Skeletal muscle satellite cell (primary cell): Measurements from ENCODE around the gene ABLIM2.

Source experiments
- H3K27me3 ChIP-seq: 2 replicates; pipeline ENCODE4 v1.7.0; 2013; ENCODE audit warnings: low read length; ENCODE audit not compliant: control insufficient read depth, insufficient read depth
- H3K36me3 ChIP-seq: 2 replicates; pipeline ENCODE4 v1.7.0; 2013; ENCODE audit warnings: mild to moderate bottlenecking, control low read depth, low read length; ENCODE audit not compliant: insufficient read depth
- H3K4me1 ChIP-seq: 2 replicates; pipeline ENCODE4 v1.7.0; 2013; ENCODE audit warnings: low read length; ENCODE audit not compliant: control insufficient read depth, insufficient read depth
- H3K4me2 ChIP-seq: 2 replicates; pipeline ENCODE4 v1.7.0; 2013; ENCODE audit warnings: mild to moderate bottlenecking, low read length
- H3K4me3 ChIP-seq: 2 replicates; pipeline ENCODE4 v1.7.0; 2013; ENCODE audit warnings: low read length
- H3K9ac ChIP-seq: 2 replicates; pipeline ENCODE4 v1.7.0; 2013; ENCODE audit warnings: mild to moderate bottlenecking, low read depth, low read length, moderate library complexity
- H3K9me3 ChIP-seq: replicated peaks from 2 replicates; pipeline ENCODE4 v1.7.0; 2013; ENCODE audit warnings: mild to moderate bottlenecking, control low read depth, low read length

ABLIM2 gene

DNA sequence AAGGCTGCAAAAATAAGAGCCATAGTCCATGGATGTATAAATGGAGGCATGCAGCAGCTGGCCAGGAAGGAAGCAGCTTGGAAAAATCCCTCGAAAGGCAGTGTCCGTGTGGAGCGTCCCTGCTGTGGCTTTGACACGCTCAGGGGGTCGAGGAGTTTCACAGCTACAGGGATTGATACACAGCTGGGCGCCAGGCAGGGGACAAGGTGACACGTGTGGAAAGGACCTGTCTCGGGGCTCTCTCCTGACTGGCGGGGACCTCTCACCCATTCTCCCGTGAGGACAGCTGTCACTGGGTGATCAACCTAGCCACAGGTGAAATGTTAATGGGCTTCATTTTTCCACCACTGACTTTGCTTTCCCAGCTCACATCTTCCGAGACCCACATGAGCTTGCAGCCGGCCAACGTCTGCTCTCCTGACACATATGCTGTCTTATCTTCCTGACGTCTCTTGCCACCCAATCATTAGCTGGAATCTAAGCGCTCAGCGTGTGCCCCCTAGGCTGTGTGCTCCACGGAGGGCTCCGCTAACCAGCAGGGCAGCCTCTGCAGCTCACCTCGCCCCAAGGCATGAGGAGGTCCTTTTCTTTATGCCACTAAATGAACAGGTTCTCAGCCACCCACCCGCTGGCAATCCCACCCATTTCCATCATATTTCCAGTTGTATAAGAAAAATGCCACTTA lies 129.6 kb downstream of the ABLIM2 start:
- H3K4me3 ChIP-seq: no peak overlapping the region
- no peaks in the 10 kb centered on the region for H3K36me3 ChIP-seq
- H3K9me3 ChIP-seq: no peaks in the 10 kb centered on the region
- H3K4me2 ChIP-seq: no peak overlapping the region
- no peak overlapping the region for H3K9ac ChIP-seq
- H3K27me3 ChIP-seq: peaks cover 13% of the 10 kb centered on the region
- H3K4me1 ChIP-seq: no peaks in the 10 kb centered on the region

DNA sequence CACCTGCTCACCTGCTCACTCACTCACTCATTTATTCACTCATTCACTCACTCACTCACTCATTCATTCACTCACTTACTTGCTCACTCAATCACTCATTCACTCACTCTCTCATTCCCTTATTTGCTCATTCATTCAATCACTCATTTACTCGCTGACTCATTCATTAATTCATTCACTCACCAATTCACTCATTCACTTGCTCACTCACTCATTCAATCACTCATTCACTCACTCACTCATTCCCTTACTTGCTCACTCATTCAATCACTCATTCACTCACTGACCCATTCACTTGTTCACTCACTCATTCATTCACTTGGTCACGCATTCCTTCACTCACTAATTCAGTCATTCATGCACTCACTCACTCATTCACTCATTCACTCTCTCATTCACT lies 130.2 kb downstream of the ABLIM2 start:
- H3K4me1 ChIP-seq: no peaks in the 10 kb centered on the region
- H3K36me3 ChIP-seq: no peaks in the 10 kb centered on the region
- no peak overlapping the region for H3K4me3 ChIP-seq
- no peaks in the 10 kb centered on the region for H3K9me3 ChIP-seq
- peaks cover 19% of the 10 kb centered on the region for H3K27me3 ChIP-seq
- no peak overlapping the region for H3K4me2 ChIP-seq
- H3K9ac ChIP-seq: no peak overlapping the region

DNA sequence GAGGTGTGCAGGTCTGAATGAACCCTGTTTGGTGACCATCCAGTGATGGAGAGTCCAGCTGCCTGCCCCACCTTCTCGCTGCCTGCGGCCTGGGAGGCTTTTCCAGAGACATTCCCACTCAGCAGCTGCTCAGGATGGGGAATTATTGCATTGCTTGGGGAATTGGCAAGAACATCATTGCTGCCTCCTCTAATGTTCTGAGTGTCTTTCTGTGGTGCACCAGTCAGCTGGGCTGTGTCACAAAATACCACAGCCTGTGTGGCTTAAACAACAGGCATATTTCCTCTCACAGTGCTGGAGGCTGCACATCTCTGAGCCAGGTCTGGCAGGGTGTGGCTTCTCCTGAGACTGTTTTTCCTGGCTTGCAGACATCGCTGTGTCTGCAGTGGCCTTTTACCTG lies 132.2 kb downstream of the ABLIM2 start:
- no peak overlapping the region for H3K4me2 ChIP-seq
- H3K4me3 ChIP-seq: no peak overlapping the region
- peaks cover 20% of the 10 kb centered on the region for H3K27me3 ChIP-seq
- H3K9ac ChIP-seq: no peak overlapping the region
- H3K4me1 ChIP-seq: no peaks in the 10 kb centered on the region
- no peaks in the 10 kb centered on the region for H3K36me3 ChIP-seq
- H3K9me3 ChIP-seq: no peaks in the 10 kb centered on the region

- H3K4me2 ChIP-seq: no peak overlapping the region
- no peaks in the 10 kb centered on the region for H3K36me3 ChIP-seq
- H3K4me3 ChIP-seq: no peak overlapping the region
- no peak overlapping the region for H3K9ac ChIP-seq
- no peaks in the 10 kb centered on the region for H3K4me1 ChIP-seq
- H3K27me3 ChIP-seq: peaks cover 17% of the 10 kb centered on the region
- H3K9me3 ChIP-seq: no peaks in the 10 kb centered on the region
These were observed 132.9 kb downstream of the ABLIM2 start for GRCh38 chr4:8025668-8026067.

GRCh38 chr4:8024073-8024786 lies 134.4 kb downstream of the ABLIM2 start:
- Histone ChIP-seq H3K9me3 (no peaks in the 10 kb centered on the region), H3K36me3 (no peaks in the 10 kb centered on the region), H3K4me3 (no peak overlapping the region), H3K9ac (no peak overlapping the region), H3K4me2 (no peak overlapping the region), H3K27me3 (peaks cover 20% of the 10 kb centered on the region), H3K4me1 (no peaks in the 10 kb centered on the region)

- H3K4me1 ChIP-seq: no peaks in the 10 kb centered on the region
- H3K36me3 ChIP-seq: no peaks in the 10 kb centered on the region
- H3K27me3 ChIP-seq: peaks cover 23% of the 10 kb centered on the region
These were observed 134.9 kb downstream of the ABLIM2 start for GRCh38 chr4:8023696-8024033.

DNA sequence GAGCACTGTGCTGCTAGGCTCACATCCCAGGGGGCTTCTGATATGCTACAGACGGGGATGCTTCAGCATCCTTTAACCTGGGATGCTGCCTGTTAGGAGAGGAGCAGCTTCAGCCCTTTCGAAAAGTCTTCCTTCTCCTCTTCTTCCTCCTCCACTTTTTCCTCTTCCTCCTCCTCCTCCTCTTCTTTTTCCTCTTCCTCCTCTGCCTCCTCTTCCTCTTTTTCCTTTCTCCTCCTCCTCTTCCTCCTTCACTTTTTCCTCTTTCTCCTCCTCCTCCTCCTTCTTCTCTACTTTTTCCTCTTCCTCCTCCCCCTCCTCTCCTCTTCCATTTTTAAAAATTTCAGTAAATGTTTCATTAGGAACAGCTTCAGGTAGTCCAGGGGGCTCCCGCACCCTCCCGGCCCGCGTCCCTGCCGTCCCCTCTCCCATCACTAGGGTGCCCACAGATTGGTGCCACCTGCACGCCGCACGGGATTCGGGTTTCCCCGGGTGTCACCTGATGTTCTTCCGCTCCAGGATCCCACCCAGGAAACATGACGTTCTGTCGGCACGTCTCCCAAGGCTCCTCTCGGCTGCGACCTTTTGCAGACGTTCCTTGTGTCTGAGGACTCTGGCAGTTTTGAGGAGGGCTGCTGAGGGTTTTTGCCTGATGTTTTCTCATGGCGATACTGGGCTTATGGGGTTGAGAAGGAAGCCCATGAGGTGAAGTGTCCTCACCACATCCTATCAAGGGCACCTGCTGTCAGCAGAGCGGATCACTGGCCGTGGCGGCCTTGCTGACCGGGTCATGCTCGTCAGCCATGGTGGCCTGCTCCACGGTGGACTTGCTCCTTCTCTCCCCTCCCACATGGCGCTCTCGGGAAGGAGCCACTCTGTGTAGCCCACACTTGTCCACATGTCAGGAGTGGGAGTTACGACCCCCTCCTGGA lies 135.6 kb downstream of the ABLIM2 start:
- Histone ChIP-seq H3K9me3 (no peaks in the 10 kb centered on the region), H3K36me3 (no peaks in the 10 kb centered on the region), H3K27me3 (peaks cover 30% of the 10 kb centered on the region), H3K4me2 (no peak overlapping the region), H3K4me3 (no peak overlapping the region), H3K9ac (no peak overlapping the region), H3K4me1 (no peaks in the 10 kb centered on the region)

More at GRCh38 chr4:8023696-8024033, 134.9 kb downstream of the ABLIM2 start:
- no peak overlapping the region for H3K9ac ChIP-seq
- no peak overlapping the region for H3K4me2 ChIP-seq
- H3K9me3 ChIP-seq: no peaks in the 10 kb centered on the region
- H3K4me3 ChIP-seq: no peak overlapping the region

DNA sequence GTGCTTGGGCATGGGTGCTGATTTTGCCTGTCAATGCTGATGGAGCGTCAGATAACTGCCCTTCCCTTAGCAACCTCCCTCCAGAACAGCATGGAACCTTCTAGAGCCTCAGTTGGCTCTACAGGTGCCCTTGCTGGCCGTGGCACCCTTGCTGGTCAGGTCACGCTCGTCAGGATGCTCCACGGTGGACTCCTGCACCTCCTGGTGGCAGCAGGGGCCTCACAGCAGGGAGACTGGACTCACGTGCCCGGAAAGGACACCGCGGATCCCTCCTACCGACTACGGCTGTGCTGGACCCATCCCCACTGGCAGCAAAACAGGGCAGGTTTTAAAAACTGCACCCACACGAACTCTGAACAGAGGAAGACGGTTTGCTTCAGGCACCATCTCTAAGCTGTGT lies 136.8 kb downstream of the ABLIM2 start:
- H3K4me1 ChIP-seq: no peaks in the 10 kb centered on the region
- H3K9ac ChIP-seq: no peak overlapping the region
- no peaks in the 10 kb centered on the region for H3K9me3 ChIP-seq
- no peaks in the 10 kb centered on the region for H3K36me3 ChIP-seq
- peaks cover 34% of the 10 kb centered on the region for H3K27me3 ChIP-seq
- H3K4me3 ChIP-seq: no peak overlapping the region
- no peak overlapping the region for H3K4me2 ChIP-seq

- no peak overlapping the region for H3K4me3 ChIP-seq
These were observed 138.9 kb downstream of the ABLIM2 start for GRCh38 chr4:8019396-8020365.

GRCh38 chr4:8016527-8016926 lies 142.1 kb downstream of the ABLIM2 start:
- Histone ChIP-seq H3K9ac (no peak overlapping the region), H3K4me2 (no peak overlapping the region), H3K36me3 (no peaks in the 10 kb centered on the region), H3K9me3 (no peaks in the 10 kb centered on the region), H3K27me3 (peaks cover 49% of the 10 kb centered on the region), H3K4me1 (no peaks in the 10 kb centered on the region), H3K4me3 (no peak overlapping the region)

More at GRCh38 chr4:8019396-8020365, 138.9 kb downstream of the ABLIM2 start:
- H3K4me2 ChIP-seq: no peak overlapping the region
- peaks cover 43% of the 10 kb centered on the region for H3K27me3 ChIP-seq
- no peaks in the 10 kb centered on the region for H3K4me1 ChIP-seq
- H3K36me3 ChIP-seq: no peaks in the 10 kb centered on the region
- H3K9me3 ChIP-seq: no peaks in the 10 kb centered on the region
- H3K9ac ChIP-seq: no peak overlapping the region
